GM18951 (cell line): ENCODE results near the gene RSRC2.
"Not testable (repeated sequence)": the region's sequence is repeated elsewhere in the genome, so short reads cannot be mapped to it uniquely, and the experiment has no call there.

ENCODE experiments used
- POLR2A ChIP-seq: IDR thresholded peaks from 4 replicates; pipeline ENCODE4 v1.6.1; 2011; ENCODE audit warnings: mild to moderate bottlenecking; ENCODE audit not compliant: insufficient read length, insufficient read depth; ENCODE audit errors: extremely low read depth
- in situ Hi-C: fragments of 300-500 bp; cut with MboI; formaldehyde crosslinking; loops from one replicate; pipeline ENCODE4 v1.12.0; 2022; ENCODE audit warnings: low sequenced_read_pairs, mixed read lengths, inconsistent platforms; ENCODE audit not compliant: unreplicated experiment

RSRC2 gene, protein sequence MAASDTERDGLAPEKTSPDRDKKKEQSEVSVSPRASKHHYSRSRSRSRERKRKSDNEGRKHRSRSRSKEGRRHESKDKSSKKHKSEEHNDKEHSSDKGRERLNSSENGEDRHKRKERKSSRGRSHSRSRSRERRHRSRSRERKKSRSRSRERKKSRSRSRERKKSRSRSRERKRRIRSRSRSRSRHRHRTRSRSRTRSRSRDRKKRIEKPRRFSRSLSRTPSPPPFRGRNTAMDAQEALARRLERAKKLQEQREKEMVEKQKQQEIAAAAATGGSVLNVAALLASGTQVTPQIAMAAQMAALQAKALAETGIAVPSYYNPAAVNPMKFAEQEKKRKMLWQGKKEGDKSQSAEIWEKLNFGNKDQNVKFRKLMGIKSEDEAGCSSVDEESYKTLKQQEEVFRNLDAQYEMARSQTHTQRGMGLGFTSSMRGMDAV

DNA sequence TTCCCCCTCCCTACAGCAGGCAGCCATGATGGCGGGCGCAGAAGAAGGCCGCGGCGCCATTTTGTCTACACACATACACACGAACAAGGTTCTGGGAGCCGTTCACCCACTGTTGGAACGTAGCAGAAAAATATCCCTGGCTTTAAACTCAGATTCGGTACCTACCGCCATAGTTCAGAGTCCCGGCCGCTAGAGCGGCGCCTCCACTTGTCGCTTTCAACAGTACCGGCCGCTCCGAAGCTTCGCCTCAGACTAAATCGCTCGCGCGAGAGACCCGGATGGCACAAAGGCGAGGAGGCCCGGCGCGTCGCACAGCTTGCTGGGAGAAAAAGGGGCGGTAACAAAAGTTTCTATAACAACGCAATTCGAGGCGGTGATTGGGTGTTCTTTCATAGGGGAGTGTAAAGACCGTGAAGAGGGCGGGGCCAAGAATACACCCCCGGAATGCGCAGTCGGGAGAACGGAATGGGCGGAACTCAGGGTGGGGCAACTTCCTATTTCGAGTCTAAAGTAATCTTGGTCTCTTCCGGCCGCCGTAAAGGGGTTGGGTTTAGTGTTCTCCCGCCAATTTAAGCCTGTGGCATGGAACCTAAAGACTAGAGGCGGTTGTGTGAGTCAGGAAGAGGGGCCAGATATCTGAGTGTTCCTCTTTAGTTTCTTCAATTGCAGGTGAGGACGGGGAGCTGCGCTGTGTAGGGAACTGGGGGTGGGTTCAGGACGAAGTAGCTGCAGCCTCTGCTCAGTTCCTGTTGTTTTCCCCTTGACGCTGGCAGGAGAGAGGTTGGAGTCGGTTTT is at the start of gene RSRC2, which contains the start of gene KNTC1:
Gene RSRC2 (minus strand): TSS at position 254 of the 795 bp plus-strand sequence. CDS start 83 bp downstream, at position 171.
Gene KNTC1 (plus strand): TSS at position 567 of the 795 bp plus-strand sequence. CDS start 2,815 bp downstream, outside the sequence.
- TF ChIP-seq POLR2A: peak; percentile 98
- in situ Hi-C loops: no loop called here

DNA sequence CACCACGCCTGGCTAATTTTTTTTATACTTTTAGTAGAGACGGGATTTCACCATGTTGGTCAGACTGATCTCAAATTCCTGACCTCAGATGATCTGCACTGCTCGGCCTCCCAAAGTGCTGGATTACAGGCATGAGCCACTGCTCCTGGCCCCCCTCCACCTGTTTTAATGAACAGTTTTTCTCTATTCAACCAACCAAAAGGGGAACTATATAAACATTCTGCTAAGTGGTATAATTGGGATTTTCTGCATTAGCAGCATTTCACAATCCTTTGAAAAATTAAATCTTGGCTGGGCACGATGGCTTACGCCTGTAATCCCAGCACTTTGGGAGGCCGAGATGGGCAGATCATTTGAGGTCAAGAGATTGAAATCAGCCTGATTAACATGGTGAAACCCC is 45.1 kb upstream of the RSRC2 start:
- in situ Hi-C loops: no loop called here

DNA sequence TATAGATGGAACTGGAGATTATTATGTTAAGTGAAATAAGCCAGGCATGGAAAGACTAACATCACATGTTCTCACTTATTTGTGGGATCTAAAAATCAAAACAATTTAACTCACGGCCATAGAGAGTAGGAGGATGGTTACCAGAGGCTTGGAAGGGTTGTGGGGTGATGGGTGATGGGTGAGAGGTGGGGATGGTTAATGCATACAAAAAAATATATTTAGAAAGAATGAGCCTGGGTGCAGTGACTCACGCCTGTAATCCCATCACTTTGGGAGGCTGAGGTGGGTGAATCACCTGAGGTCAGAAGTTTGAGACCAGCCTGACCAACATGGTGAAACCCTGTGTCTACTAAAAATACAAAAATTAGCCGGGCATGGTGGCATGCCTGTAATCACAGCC is 43.3 kb upstream of the RSRC2 start:
- in situ Hi-C loops: not testable (repeated sequence)

More for the DNA sequence above, 45.1 kb upstream of the RSRC2 start:
- TF ChIP-seq POLR2A: no peak

DNA sequence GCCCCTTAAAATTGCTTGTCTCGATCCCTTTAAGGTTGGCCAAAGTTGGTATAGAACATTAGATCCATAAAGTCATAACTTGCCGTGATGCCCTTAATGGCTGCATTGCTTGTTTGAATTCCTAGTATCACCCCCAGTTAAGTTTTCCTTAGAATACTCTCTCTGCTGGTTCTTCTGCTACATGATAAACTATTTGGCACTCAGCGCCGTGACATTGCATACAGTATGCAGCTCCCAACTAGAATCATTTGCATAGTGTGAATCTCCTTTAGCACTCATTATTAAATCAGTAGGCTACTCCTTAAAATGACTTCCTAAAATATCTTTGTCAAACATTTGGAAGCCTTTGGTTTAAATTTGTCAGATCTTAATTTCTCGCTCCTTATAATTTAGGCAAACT is 42.6 kb upstream of the RSRC2 start:
- no peak for TF ChIP-seq POLR2A
- in situ Hi-C loops: no loop called here

DNA sequence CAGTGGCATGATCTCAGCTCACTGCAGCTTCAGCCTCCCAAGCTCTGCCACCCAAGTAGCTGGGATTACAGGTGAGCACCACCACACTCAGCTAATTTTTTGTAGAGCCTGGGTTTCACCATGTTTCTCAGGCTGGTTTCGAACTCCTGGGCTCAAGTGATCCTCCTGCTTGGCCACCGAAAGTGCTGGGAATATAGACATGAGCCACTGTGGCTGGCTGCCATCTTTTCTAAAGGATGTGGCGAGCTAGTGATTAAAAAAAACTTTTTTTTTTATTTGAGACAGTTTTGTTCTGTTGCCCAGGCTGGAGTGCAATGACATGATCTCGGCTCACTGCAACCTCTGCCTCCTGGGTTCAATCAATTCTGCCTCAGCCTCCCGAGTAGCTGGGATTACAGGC is 40.1 kb upstream of the RSRC2 start:
- in situ Hi-C loops: not testable (repeated sequence)

DNA sequence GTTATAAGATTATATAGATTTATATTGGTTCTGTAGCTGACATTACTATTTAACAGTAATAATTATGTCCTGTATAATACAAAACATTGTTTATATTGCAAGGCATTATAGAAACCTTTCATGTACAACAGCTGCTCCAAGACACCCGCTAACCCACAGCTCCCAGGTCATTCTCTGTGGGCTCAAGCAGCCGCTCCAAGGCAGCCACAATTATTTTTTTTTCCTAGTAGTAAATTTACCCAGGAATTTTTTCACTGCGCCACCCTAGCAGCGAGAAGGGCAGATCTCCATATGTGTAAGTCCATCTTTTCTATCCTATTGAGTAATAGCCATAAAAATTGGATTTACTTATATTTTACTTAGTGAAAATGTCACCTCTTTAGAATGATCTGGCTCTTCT is 36.6 kb upstream of the RSRC2 start:
- in situ Hi-C loops: no loop called here
- no peak for TF ChIP-seq POLR2A

DNA sequence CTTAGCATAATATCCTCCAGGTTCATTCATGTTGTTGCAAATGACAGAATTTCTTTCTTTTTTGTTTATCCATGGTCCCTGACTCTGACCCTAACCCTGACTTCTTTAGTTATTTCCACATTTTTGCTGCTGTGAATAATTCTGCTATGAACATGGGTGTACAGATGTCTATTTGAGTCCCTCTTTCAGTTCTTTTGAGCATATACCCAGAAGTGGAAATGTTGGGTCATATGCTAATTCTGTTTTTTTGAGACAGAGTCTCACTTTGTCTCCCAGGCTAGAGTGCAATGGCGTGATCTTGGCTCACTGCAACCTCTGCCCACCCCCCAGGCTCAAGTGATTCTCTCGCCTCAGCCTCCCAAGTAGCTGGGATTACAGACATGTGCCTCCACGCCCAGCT is 33.4 kb upstream of the RSRC2 start:
- TF ChIP-seq POLR2A: no peak
- in situ Hi-C loops: no loop called here

DNA sequence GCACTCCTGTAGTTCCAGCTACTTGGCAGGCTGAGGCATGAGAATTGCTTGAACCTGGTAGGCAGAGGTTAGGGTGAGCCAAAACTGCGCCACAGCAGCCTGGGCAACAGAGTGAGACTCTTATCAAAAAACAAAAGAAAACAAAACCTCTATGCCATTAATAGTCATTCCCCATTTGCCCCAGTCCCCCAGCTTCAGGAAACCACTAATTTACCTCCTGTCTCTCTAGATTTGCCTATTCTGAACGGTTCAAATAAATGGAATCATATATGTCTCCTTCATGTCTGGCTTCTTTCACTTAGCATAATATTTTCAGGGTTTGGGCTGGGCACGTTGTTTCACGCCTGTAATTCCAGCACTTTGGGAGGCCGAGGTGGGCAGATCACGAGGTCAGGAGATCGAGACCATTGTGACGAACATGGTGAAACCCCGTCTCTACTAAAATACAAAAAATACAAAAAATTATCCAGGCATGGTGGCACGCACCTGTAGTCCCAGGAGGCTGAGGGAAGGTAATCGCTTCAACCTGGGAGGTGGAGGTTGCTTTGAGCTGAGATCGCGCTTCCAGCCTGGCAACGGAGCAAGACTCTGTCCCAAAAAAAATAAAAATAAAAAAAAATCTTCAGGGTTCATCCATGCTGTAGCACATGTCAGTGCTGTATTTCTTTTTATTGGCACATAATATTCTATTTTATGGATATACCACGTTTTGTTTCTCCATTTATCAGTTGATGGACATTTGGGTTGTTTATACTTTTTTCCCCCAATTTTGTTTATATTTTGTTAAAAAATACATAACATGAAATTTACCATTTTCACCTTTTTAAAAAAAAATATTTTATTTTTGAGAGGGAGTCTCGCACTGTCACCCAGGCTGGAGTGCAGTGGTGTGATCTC is 32.3 kb upstream of the RSRC2 start:
- TF ChIP-seq POLR2A: no peak
- in situ Hi-C loops: no loop called here

DNA sequence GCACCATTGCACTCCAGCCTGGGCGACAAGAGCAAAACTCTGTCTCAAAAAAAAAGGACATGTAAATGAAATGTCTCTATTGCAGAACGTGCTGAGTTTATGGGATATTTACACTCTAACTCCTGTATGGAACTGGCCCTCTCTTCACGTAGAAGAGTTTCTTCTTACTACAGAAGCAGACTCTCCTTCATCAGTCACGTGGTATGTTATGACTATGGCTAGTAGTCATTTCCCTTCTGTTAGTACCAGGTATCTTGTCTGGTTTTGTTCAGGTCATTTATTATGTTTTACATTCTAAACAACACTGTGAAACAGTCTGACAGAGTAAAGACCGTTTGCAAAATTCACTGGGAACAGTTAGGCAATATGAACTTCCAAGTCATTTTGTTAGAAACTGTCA is 20.6 kb upstream of the RSRC2 start:
- TF ChIP-seq POLR2A: no peak
- in situ Hi-C loops: no loop called here

DNA sequence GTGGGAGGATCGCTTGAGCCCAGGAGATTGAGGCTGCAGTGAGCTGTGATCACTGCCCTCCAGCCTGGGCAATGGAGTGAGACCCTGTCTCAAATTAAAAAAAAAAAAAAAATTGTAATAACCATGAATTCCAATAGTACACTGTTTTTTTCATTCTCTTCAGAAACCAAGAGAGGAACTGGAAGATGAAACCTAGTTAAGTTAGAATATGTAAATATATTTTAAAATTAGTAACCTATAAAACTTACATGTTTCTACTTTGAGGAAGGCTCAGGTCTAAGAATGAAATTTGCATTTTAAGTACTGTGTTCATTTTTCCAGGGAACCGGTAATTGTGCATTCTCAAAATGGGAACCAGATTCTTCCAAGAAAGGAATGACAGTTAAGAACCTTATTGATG is 19.1 kb upstream of the RSRC2 start:
- TF ChIP-seq POLR2A: no peak
- in situ Hi-C loops: no loop called here

DNA sequence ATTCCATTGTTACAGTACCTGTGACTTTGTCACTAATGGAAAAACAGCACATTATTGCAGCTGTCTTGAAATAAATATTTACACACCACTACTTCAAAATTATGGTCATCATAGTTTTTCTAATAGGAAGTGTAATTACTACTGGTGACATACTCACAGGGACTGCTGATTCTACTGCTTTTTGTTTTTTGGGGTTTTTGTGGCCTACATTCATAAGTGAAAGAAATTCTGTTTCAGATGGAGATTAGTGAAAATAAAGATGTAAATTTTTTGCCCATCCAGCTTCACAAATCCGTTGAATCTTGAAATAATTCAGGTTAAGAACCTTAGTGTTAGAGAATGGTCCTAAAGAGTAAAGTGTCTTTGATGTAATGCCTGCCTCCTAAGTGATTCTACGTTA is 17.8 kb upstream of the RSRC2 start:
- in situ Hi-C loops: no loop called here
- TF ChIP-seq POLR2A: no peak

DNA sequence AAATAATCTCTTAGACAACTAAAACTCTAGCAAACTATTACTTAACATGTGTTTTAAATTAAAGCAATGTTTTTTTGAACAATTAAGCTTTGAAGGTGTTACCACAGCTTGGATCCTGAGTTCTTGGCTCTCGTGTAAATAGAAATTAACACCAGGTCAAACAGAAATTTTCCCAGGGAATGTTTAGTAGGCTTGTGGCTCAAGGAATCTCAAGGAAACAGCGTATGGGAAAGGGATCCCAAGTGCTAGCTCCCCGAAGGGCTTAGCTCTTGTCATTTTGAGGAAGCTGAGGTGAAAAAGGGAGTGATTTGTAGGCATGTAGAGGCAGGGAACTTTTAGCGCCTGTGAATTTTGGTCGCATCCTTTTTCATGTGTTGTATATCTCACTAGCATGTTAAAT is 11.8 kb upstream of the RSRC2 start:
- TF ChIP-seq POLR2A: no peak
- in situ Hi-C loops: no loop called here

DNA sequence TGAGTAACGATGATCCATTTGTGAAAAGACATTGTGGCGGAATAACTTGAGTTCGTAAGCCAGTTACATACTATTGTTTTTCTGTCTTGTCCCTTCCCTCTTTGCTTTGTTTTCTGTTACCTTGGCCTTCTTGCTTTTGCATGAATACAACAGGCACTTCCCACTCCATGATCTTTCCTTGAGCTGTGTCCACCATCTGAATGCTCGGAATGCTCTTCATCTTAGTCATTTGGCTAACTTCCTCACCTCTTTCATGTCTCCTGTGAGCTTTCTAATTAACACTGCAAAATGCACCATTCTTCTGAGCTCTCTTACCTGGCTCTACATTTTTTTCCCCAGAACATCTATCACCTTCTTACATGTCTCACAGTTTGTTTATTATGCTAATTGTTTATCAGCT is 10.3 kb upstream of the RSRC2 start:
- TF ChIP-seq POLR2A: no peak
- in situ Hi-C loops: no loop called here
